HEK293 (cell line): ENCODE results near the gene TBCC.
A peak's percentile ranks its signal among the peaks of the same experiment; 100 is the strongest.

Experiments
- MEIS1 ChIP-seq: sonication (generic); formaldehyde crosslinking; IDR thresholded peaks from 2 replicates; pipeline ENCODE4 v1.8.1; 2022; ENCODE audit warnings: missing genetic modification reagents, mild to moderate bottlenecking, borderline replicate concordance
- PRDM1 ChIP-seq: fragments of 450-650 bp; formaldehyde crosslinking; IDR thresholded peaks from 2 replicates; pipeline ENCODE4; 2016; ENCODE audit warnings: missing biosample characterization, missing genetic modification characterization
- SALL2 ChIP-seq: fragments of 450-650 bp; formaldehyde crosslinking; IDR thresholded peaks from 2 replicates; pipeline ENCODE4 v1.5.0; 2017; ENCODE audit warnings: missing biosample characterization, mild to moderate bottlenecking, missing genetic modification characterization, borderline replicate concordance
- WT1 ChIP-seq: fragments of 450-650 bp; formaldehyde crosslinking; IDR thresholded peaks from 2 replicates; pipeline ENCODE4 v1.5.1; 2016; ENCODE audit warnings: missing biosample characterization, missing genetic modification characterization
- ZEB2 ChIP-seq: fragments of 450-650 bp; formaldehyde crosslinking; IDR thresholded peaks from 2 replicates; pipeline ENCODE4 v1.5.1; 2016; ENCODE audit warnings: missing biosample characterization, missing genetic modification characterization
- ZFP3 ChIP-seq: fragments of 450-650 bp; formaldehyde crosslinking; IDR thresholded peaks from 2 replicates; pipeline ENCODE4 v1.5.1; 2016; ENCODE audit warnings: low read depth, missing biosample characterization, missing genetic modification characterization
- ZFP41 ChIP-seq: fragments of 450-650 bp; formaldehyde crosslinking; IDR thresholded peaks from 2 replicates; pipeline ENCODE4 v1.5.1; 2016; ENCODE audit warnings: missing biosample characterization, missing genetic modification characterization, borderline replicate concordance
- ZNF114 ChIP-seq: fragments of 450-650 bp; formaldehyde crosslinking; IDR thresholded peaks from 2 replicates; pipeline ENCODE4 v1.5.0; 2017; ENCODE audit warnings: missing biosample characterization, missing genetic modification characterization
- ZNF138 ChIP-seq: fragments of 450-650 bp; formaldehyde crosslinking; IDR thresholded peaks from 2 replicates; pipeline ENCODE4 v1.5.1; 2016; ENCODE audit warnings: missing biosample characterization, missing genetic modification characterization, borderline replicate concordance
- ZNF214 ChIP-seq: fragments of 450-650 bp; formaldehyde crosslinking; IDR thresholded peaks from 2 replicates; pipeline ENCODE4 v1.5.1; 2017; ENCODE audit warnings: missing biosample characterization, mild to moderate bottlenecking, missing genetic modification characterization, borderline replicate concordance
- ZNF24 ChIP-seq: fragments of 450-650 bp; formaldehyde crosslinking; IDR thresholded peaks from 2 replicates; pipeline ENCODE4 v1.5.1; 2016; ENCODE audit warnings: missing biosample characterization, missing genetic modification characterization
- ZNF266 ChIP-seq: fragments of 450-650 bp; formaldehyde crosslinking; IDR thresholded peaks from 2 replicates; pipeline ENCODE4 v1.5.1; 2016; ENCODE audit warnings: missing biosample characterization, missing genetic modification characterization, low read depth
- ZNF324 ChIP-seq: fragments of 450-650 bp; formaldehyde crosslinking; IDR thresholded peaks from 2 replicates; pipeline ENCODE4 v1.5.1; 2016; ENCODE audit warnings: missing biosample characterization, missing genetic modification characterization
- ZNF366 ChIP-seq: fragments of 450-650 bp; formaldehyde crosslinking; conservative IDR thresholded peaks from 2 replicates; pipeline ENCODE4 v1.5.1; 2016; ENCODE audit warnings: missing biosample characterization, missing genetic modification characterization
- ZNF48 ChIP-seq: fragments of 450-650 bp; formaldehyde crosslinking; IDR thresholded peaks from 2 replicates; pipeline ENCODE4 v1.5.1; 2016; ENCODE audit warnings: missing biosample characterization, missing genetic modification characterization
- ZNF501 ChIP-seq: fragments of 450-650 bp; formaldehyde crosslinking; IDR thresholded peaks from 2 replicates; pipeline ENCODE4 v1.5.1; 2016; ENCODE audit warnings: missing biosample characterization, missing genetic modification characterization
- ZNF529 ChIP-seq: fragments of 450-650 bp; formaldehyde crosslinking; IDR thresholded peaks from 2 replicates; pipeline ENCODE4 v1.5.1; 2017; ENCODE audit warnings: missing genetic modification characterization, missing biosample characterization; ENCODE audit not compliant: insufficient replicate concordance
- ZNF544 ChIP-seq: fragments of 450-650 bp; formaldehyde crosslinking; IDR thresholded peaks from 2 replicates; pipeline ENCODE4 v1.5.0; 2017; ENCODE audit warnings: missing biosample characterization, missing genetic modification characterization
- ZNF549 ChIP-seq: fragments of 450-650 bp; IDR thresholded peaks from 2 replicates; pipeline ENCODE4 v1.5.1; 2018; ENCODE audit warnings: missing biosample characterization, missing genetic modification characterization, mild to moderate bottlenecking, inconsistent platforms, moderate library complexity
- ZNF621 ChIP-seq: fragments of 450-650 bp; formaldehyde crosslinking; IDR thresholded peaks from 2 replicates; pipeline ENCODE4 v1.5.1; 2017; ENCODE audit warnings: missing biosample characterization, missing genetic modification characterization
- ZNF623 ChIP-seq: fragments of 450-650 bp; formaldehyde crosslinking; IDR thresholded peaks from 2 replicates; pipeline ENCODE4 v1.5.1; 2016; ENCODE audit warnings: missing biosample characterization, missing genetic modification characterization
- ZNF660 ChIP-seq: fragments of 450-650 bp; IDR thresholded peaks from 2 replicates; pipeline ENCODE4 v1.5.1; 2018; ENCODE audit warnings: missing biosample characterization, mild to moderate bottlenecking, missing genetic modification characterization
- ZNF670 ChIP-seq: fragments of 450-650 bp; formaldehyde crosslinking; IDR thresholded peaks from 2 replicates; pipeline ENCODE4 v1.5.1; 2016; ENCODE audit warnings: missing biosample characterization, missing genetic modification characterization, low read depth
- ZNF768 ChIP-seq: fragments of 450-650 bp; formaldehyde crosslinking; IDR thresholded peaks from 2 replicates; pipeline ENCODE4 v1.5.1; 2018; ENCODE audit warnings: missing biosample characterization, mild to moderate bottlenecking, missing genetic modification characterization
- ZNF777 ChIP-seq: fragments of 450-650 bp; formaldehyde crosslinking; IDR thresholded peaks from 2 replicates; pipeline ENCODE4 v1.5.1; 2017; ENCODE audit warnings: missing biosample characterization, missing genetic modification characterization, borderline replicate concordance
- ZNF830 ChIP-seq: fragments of 450-650 bp; IDR thresholded peaks from 2 replicates; pipeline ENCODE4 v1.5.0; 2018; ENCODE audit warnings: missing biosample characterization, missing genetic modification characterization, low read depth, mild to moderate bottlenecking, moderate library complexity
- TF ChIP-seq, protein P1 (sequence below): fragments of 450-650 bp; formaldehyde crosslinking; IDR thresholded peaks from 2 replicates; pipeline ENCODE4 v1.5.1; 2016; ENCODE audit warnings: missing biosample characterization, missing genetic modification characterization
- TF ChIP-seq, protein P2 (sequence below): fragments of 450-650 bp; formaldehyde crosslinking; IDR thresholded peaks from 2 replicates; pipeline ENCODE4 v1.5.1; 2016; ENCODE audit warnings: missing biosample characterization, missing genetic modification characterization
- TF ChIP-seq, protein P3 (sequence below): fragments of 450-650 bp; IDR thresholded peaks from 2 replicates; pipeline ENCODE4 v1.5.1; 2018; ENCODE audit warnings: missing biosample characterization, mild to moderate bottlenecking, missing genetic modification characterization
- TF ChIP-seq, protein P4 (sequence below): fragments of 450-650 bp; formaldehyde crosslinking; IDR thresholded peaks from 2 replicates; pipeline ENCODE4 v1.5.1; 2016; ENCODE audit warnings: missing biosample characterization, missing genetic modification characterization
- TF ChIP-seq, protein P5 (sequence below): fragments of 450-650 bp; formaldehyde crosslinking; IDR thresholded peaks from 2 replicates; pipeline ENCODE4 v1.5.1; 2016; ENCODE audit warnings: missing biosample characterization, missing genetic modification characterization
- TF ChIP-seq, protein P6 (sequence below): fragments of 450-650 bp; formaldehyde crosslinking; IDR thresholded peaks from 2 replicates; pipeline ENCODE4 v1.5.1; 2017; ENCODE audit warnings: missing biosample characterization, missing genetic modification characterization

Gene TBCC

DNA sequence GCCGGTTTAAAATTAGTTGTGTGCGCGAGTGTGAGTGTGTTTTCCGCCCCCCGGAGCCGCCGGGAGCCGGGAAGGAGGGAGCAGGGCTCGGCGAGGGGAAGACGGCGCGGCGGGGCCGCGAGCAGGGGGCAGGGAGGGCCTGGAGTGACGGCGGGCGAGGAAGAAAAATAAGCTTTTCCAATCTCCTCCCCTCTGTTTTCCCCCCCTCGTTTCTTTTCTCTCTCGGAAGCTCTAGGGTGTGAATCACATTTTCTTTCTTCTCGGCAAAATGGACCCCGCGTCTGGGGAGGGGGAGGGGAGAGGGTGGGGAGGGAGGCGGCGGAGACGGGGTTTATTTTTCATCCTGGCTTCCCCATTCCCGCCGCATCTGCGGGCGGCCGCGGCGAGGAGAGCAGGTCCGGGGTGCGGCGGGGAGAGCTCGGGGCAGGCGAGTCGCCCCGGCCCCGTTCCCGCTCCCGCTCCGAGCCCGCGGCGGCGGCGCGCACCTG lies 36.8 kb upstream of the TBCC start (continued):
- TF ChIP-seq, protein P1, sequence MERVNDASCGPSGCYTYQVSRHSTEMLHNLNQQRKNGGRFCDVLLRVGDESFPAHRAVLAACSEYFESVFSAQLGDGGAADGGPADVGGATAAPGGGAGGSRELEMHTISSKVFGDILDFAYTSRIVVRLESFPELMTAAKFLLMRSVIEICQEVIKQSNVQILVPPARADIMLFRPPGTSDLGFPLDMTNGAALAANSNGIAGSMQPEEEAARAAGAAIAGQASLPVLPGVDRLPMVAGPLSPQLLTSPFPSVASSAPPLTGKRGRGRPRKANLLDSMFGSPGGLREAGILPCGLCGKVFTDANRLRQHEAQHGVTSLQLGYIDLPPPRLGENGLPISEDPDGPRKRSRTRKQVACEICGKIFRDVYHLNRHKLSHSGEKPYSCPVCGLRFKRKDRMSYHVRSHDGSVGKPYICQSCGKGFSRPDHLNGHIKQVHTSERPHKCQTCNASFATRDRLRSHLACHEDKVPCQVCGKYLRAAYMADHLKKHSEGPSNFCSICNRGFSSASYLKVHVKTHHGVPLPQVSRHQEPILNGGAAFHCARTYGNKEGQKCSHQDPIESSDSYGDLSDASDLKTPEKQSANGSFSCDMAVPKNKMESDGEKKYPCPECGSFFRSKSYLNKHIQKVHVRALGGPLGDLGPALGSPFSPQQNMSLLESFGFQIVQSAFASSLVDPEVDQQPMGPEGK (tag by site-specific recombination) = peak; percentile 86
- TF ChIP-seq ZNF777 = no peak
- no peak for TF ChIP-seq ZNF529 (tag by site-specific recombination)
- no peak for TF ChIP-seq ZNF266
- TF ChIP-seq ZNF114 (tag by site-specific recombination) = no peak
- no peak for TF ChIP-seq ZNF138
- TF ChIP-seq, protein P2, sequence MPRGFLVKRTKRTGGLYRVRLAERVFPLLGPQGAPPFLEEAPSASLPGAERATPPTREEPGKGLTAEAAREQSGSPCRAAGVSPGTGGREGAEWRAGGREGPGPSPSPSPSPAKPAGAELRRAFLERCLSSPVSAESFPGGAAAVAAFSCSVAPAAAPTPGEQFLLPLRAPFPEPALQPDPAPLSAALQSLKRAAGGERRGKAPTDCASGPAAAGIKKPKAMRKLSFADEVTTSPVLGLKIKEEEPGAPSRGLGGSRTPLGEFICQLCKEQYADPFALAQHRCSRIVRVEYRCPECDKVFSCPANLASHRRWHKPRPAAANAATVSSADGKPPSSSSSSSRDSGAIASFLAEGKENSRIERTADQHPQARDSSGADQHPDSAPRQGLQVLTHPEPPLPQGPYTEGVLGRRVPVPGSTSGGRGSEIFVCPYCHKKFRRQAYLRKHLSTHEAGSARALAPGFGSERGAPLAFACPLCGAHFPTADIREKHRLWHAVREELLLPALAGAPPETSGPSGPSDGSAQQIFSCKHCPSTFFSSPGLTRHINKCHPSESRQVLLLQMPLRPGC (tag by site-specific recombination) = no peak
- no peak for TF ChIP-seq ZNF544 (tag by site-specific recombination)
- TF ChIP-seq WT1 = peak; percentile 83
- TF ChIP-seq, protein P3, sequence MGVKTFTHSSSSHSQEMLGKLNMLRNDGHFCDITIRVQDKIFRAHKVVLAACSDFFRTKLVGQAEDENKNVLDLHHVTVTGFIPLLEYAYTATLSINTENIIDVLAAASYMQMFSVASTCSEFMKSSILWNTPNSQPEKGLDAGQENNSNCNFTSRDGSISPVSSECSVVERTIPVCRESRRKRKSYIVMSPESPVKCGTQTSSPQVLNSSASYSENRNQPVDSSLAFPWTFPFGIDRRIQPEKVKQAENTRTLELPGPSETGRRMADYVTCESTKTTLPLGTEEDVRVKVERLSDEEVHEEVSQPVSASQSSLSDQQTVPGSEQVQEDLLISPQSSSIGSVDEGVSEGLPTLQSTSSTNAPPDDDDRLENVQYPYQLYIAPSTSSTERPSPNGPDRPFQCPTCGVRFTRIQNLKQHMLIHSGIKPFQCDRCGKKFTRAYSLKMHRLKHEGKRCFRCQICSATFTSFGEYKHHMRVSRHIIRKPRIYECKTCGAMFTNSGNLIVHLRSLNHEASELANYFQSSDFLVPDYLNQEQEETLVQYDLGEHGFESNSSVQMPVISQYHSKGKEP (tag by site-specific recombination) = no peak
- TF ChIP-seq, protein P4, sequence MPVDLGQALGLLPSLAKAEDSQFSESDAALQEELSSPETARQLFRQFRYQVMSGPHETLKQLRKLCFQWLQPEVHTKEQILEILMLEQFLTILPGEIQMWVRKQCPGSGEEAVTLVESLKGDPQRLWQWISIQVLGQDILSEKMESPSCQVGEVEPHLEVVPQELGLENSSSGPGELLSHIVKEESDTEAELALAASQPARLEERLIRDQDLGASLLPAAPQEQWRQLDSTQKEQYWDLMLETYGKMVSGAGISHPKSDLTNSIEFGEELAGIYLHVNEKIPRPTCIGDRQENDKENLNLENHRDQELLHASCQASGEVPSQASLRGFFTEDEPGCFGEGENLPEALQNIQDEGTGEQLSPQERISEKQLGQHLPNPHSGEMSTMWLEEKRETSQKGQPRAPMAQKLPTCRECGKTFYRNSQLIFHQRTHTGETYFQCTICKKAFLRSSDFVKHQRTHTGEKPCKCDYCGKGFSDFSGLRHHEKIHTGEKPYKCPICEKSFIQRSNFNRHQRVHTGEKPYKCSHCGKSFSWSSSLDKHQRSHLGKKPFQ (tag by site-specific recombination) = peak; percentile 92
- no peak for TF ChIP-seq SALL2 (tag by site-specific recombination)
- no peak for TF ChIP-seq ZFP3 (tag by site-specific recombination)
- no peak for TF ChIP-seq ZNF623 (tag by site-specific recombination)
- no peak for TF ChIP-seq ZNF670
- TF ChIP-seq PRDM1 (tag by site-specific recombination) = peak; percentile 32; the same call in 1 of the 2 replicates
- TF ChIP-seq ZNF214 (tag by site-specific recombination) = no peak
- TF ChIP-seq, protein P5, sequence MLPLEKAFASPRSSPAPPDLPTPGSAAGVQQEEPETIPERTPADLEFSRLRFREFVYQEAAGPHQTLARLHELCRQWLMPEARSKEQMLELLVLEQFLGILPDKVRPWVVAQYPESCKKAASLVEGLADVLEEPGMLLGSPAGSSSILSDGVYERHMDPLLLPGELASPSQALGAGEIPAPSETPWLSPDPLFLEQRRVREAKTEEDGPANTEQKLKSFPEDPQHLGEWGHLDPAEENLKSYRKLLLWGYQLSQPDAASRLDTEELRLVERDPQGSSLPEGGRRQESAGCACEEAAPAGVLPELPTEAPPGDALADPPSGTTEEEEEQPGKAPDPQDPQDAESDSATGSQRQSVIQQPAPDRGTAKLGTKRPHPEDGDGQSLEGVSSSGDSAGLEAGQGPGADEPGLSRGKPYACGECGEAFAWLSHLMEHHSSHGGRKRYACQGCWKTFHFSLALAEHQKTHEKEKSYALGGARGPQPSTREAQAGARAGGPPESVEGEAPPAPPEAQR (tag by site-specific recombination) = no peak
- peak; percentile 85 for TF ChIP-seq ZNF660 (tag by site-specific recombination)
- TF ChIP-seq ZNF549 = no peak
- no peak for TF ChIP-seq ZNF830
- TF ChIP-seq ZNF324 (tag by site-specific recombination) = no peak
- no peak for TF ChIP-seq ZNF621 (tag by site-specific recombination)
- peak; percentile 6; the same call in 1 of the 2 replicates for TF ChIP-seq ZEB2
- no peak; the same call in 1 of the 2 replicates for TF ChIP-seq ZNF24
- TF ChIP-seq ZNF48 = no peak
- TF ChIP-seq ZNF768 (tag by site-specific recombination) = no peak
- TF ChIP-seq ZNF501 (tag by site-specific recombination) = no peak
- TF ChIP-seq ZFP41 (tag by site-specific recombination) = no peak
- TF ChIP-seq, protein P6, sequence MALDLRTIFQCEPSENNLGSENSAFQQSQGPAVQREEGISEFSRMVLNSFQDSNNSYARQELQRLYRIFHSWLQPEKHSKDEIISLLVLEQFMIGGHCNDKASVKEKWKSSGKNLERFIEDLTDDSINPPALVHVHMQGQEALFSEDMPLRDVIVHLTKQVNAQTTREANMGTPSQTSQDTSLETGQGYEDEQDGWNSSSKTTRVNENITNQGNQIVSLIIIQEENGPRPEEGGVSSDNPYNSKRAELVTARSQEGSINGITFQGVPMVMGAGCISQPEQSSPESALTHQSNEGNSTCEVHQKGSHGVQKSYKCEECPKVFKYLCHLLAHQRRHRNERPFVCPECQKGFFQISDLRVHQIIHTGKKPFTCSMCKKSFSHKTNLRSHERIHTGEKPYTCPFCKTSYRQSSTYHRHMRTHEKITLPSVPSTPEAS (tag by site-specific recombination) = no peak
- TF ChIP-seq ZNF366 (tag by site-specific recombination) = peak; percentile 92
- no peak for TF ChIP-seq MEIS1 (CRISPR knock-in tag)
